ENCODE data around the gene MRNIP. TPM values are rescaled to one million over a fixed set of nuclear protein-coding genes. Genes with fewer than 3 reads are reported as not detected.

Gene MRNIP, protein sequence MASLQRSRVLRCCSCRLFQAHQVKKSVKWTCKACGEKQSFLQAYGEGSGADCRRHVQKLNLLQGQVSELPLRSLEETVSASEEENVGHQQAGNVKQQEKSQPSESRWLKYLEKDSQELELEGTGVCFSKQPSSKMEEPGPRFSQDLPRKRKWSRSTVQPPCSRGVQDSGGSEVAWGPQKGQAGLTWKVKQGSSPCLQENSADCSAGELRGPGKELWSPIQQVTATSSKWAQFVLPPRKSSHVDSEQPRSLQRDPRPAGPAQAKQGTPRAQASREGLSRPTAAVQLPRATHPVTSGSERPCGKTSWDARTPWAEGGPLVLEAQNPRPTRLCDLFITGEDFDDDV
- 10 to 100 TPM; 19.7 to 40.2 (median 25.4) TPM for total RNA-seq
- 49.1 TPM for total RNA-seq (2013)

DNA sequence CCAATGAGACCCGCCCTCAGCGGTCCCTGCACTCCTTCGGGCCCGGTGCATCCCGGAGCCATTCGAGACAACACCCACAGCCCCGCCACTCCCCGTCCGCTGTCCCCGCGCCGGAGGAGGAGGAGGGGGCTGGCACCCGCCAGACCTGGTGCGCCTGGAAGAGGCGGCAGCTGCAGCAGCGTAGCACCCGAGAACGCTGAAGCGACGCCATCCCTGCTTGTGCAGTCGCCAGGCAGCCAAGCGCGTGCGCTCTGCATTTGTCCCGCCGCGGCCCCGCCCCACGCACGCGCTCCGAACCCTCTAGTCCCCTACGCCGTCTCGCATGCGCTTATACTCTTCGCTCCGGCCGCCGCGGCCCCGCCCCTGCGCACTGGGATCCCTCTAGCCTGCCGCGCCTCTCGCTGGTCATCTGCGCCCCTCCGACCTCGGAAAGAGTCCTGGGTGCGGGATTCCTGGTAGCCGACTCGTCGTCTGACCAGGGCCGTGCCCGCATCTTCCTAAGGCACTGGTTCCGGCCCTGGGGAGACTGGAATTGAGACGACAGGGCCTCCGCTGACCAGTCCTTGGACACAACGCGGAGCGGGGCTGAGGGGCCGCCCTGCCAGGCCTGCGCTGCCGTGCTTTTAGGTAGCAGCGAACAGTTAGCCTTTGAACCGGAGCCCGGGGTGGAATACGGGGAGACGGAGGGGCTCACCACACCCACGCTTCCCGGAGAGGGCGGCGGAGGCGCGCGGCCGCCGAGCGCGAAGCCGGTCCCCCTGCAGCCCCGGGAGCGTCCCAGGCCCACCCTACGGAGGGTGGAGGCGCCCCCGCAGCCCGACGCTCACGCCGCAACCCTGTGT lies at the start of gene MRNIP:
Gene MRNIP (minus strand): TSS at position 232 of the 842 bp plus-strand sequence. CDS start 21 bp downstream, at position 211.
- H3K27me3 Mint-ChIP-seq (ENCODE audit: low read depth in 2 of 2), result no peaks in the 10 kb centered on the region
- H3K36me3 Mint-ChIP-seq, result no peaks in the 10 kb centered on the region
- peaks cover 7% of the 10 kb centered on the region for H3K36me3 ChIP-seq (ENCODE audit: control insufficient read depth, insufficient read depth, low read length)
- H3K4me3 ChIP-seq (ENCODE audit: low read length), result peak within 1 kb of the TSS; percentile 98
- DNase-seq (peak; percentile 82 to 94), ATAC-seq (peak; percentile 96 to 98 (median 97))
- TF ChIP-seq, protein P1, sequence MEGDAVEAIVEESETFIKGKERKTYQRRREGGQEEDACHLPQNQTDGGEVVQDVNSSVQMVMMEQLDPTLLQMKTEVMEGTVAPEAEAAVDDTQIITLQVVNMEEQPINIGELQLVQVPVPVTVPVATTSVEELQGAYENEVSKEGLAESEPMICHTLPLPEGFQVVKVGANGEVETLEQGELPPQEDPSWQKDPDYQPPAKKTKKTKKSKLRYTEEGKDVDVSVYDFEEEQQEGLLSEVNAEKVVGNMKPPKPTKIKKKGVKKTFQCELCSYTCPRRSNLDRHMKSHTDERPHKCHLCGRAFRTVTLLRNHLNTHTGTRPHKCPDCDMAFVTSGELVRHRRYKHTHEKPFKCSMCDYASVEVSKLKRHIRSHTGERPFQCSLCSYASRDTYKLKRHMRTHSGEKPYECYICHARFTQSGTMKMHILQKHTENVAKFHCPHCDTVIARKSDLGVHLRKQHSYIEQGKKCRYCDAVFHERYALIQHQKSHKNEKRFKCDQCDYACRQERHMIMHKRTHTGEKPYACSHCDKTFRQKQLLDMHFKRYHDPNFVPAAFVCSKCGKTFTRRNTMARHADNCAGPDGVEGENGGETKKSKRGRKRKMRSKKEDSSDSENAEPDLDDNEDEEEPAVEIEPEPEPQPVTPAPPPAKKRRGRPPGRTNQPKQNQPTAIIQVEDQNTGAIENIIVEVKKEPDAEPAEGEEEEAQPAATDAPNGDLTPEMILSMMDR (IDR thresholded peaks at IDR 0.05), result no peak
- peaks cover 8 to 15% of the 10 kb centered on the region in 2 donors for H3K4me1 Mint-ChIP-seq
- WGBS (ENCODE audit: insufficient coverage), result under 1% methylated on average over 84 of the region's 90 CpGs
- no peaks in the 10 kb centered on the region for H3K27me3 ChIP-seq (ENCODE audit: control insufficient read depth, insufficient read depth, low read length)
- H3K4me1 ChIP-seq (ENCODE audit: control insufficient read depth, insufficient read depth, low read length), result peaks cover 13% of the 10 kb centered on the region
- intact Hi-C loops (cut with micrococcal nuclease), result loop anchor here (2.0 kb wide), 2 partner anchors 22 to 56 kb away; no protein-coding TSS in a partner anchor
- peak within 1 kb of the TSS; percentile 95 for H3K4me3 Mint-ChIP-seq
- H3K27ac Mint-ChIP-seq, result peak within 1 kb of the TSS; percentile 78 to 91
- peak within 1 kb of the TSS; percentile 52 for H3K27ac ChIP-seq (ENCODE audit: low read length)
- no peaks in the 10 kb centered on the region for H3K9me3 Mint-ChIP-seq
- no peaks in the 10 kb centered on the region for H3K9me3 ChIP-seq (ENCODE audit: control insufficient read depth, insufficient read depth, low read length)

DNA sequence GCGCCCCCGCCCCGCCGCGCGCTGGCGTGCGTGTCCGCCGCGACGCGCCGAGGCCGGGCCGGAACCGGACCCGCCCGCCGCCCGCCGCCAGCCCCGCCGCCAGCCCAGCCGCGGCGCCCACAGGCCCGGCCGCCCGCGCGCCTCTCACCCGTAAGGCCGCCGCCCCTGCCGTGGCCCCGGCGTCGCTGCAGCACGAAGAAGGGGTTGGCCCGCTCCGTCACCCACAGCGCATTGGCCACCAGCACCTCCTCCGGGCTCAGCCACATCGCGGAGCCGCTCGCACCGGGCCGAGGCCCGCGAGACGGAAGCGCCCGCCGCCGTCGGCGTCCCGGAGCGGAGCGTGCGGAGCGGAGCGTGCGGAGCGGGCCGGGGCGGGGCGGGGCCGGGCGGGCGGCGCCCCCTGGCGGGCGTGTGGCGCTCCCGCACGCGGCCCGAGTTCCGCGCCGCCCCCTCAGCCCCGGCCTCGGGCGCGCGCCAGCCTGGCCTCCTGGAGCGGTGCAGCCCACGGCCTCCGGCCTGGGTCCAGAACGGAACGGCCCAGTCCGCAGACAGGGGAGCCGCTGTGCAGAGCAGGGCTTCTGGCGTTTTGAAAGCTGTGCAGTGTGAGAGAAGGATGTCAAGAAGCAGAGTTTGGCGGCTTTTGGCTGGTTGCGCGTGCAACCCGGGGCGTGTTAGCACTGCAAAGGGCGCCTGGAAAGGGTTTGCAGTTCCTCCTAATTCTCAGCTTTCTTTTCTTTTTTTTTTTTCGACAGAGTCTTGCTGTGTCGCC lies 49.1 kb upstream of the MRNIP start, which contains the start of gene TBC1D9B:
Gene TBC1D9B (minus strand): TSS at position 342 of the 769 bp plus-strand sequence. CDS start 76 bp downstream, at position 266.
- intact Hi-C loops (cut with micrococcal nuclease), result loop anchor here (2.0 kb wide), 2 partner anchors 105 to 145 kb away; no protein-coding TSS in a partner anchor

DNA sequence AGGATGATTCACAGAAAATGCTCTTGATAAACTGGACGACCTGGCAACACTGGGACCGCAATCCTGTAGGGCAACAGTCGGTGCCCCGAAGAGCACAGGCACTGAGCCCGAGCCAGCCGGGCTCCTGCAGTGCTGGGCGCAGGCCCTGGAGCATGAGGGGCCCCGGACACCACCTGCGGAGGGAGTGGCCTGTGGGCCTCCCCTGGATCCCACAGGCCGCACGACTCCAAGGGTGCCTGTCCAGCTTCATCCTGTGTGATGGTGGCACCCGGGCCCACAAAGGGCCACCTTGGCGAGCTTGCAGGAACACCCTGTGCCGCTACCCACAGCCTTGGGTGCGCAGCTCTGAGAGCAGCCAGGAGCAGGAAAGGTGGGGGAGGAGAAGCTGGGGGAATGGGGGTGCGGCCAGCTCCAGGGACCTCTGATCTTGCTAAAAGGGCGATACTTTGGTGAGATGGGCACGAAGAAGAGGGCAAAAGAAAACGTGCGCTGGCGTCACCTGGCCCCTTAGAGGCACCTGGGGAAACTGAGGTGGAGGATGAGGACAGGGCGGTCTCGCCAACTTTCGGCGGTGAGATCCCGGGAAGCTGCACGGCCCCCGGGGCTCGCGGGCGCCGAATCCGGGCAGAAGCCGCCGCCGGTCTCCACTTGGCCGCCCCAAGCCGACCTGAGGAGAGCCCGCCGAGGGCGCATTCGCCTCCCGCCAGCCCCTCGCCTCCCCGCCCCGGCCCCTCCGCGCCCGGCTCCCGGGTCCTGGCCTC lies 48.4 kb upstream of the MRNIP start:
- Histone ChIP-seq H3K4me3 (ENCODE audit: low read length) (peak overlapping the region; percentile 55), H3K9me3 (ENCODE audit: control insufficient read depth, insufficient read depth, low read length) (no peaks in the 10 kb centered on the region), H3K4me1 (ENCODE audit: control insufficient read depth, insufficient read depth, low read length) (peaks cover 23% of the 10 kb centered on the region), H3K36me3 (ENCODE audit: control insufficient read depth, insufficient read depth, low read length) (peaks cover 14% of the 10 kb centered on the region), H3K27ac (ENCODE audit: low read length) (no peak overlapping the region), H3K27me3 (ENCODE audit: control insufficient read depth, insufficient read depth, low read length) (no peaks in the 10 kb centered on the region)
- no peaks in the 10 kb centered on the region for H3K36me3 Mint-ChIP-seq
- peaks cover 10 to 27% of the 10 kb centered on the region in 2 donors for H3K4me1 Mint-ChIP-seq
- no peaks in the 10 kb centered on the region for H3K9me3 Mint-ChIP-seq
- peak overlapping the region; percentile 68 to 78 for H3K27ac Mint-ChIP-seq
- 18% methylated on average over 50 of the region's 50 CpGs for WGBS (ENCODE audit: insufficient coverage)
- no peaks in the 10 kb centered on the region for H3K27me3 Mint-ChIP-seq (ENCODE audit: low read depth in 2 of 2)
- ATAC-seq (peak; percentile 22 to 40 (median 30)), DNase-seq (peak; percentile 21 to 54)
- peak overlapping the region; percentile 86 for H3K4me3 Mint-ChIP-seq
- TF ChIP-seq, protein P1 (IDR thresholded peaks at IDR 0.05), result no peak
- intact Hi-C loops (cut with micrococcal nuclease), result loop anchor here (2.0 kb wide), 1 partner anchor 104 kb away; no protein-coding TSS in a partner anchor

More for the DNA sequence above, 49.1 kb upstream of the MRNIP start, which contains the start of gene TBC1D9B:
- under 1% methylated on average over 105 of the region's 105 CpGs for WGBS (ENCODE audit: insufficient coverage)
- H3K27me3 Mint-ChIP-seq (ENCODE audit: low read depth in 2 of 2), result no peaks in the 10 kb centered on the region
- H3K27ac ChIP-seq (ENCODE audit: low read length), result no peak within 1 kb of the TSS
- H3K4me1 ChIP-seq (ENCODE audit: control insufficient read depth, insufficient read depth, low read length), result peaks cover 23% of the 10 kb centered on the region
- peak; percentile 90 to 96 (median 92) for ATAC-seq
- TF ChIP-seq, protein P1 (IDR thresholded peaks at IDR 0.05), result peak; percentile 11
- no peaks in the 10 kb centered on the region for H3K9me3 ChIP-seq (ENCODE audit: control insufficient read depth, insufficient read depth, low read length)
- peak within 1 kb of the TSS; percentile 68 to 78 for H3K27ac Mint-ChIP-seq
- peaks cover 11% of the 10 kb centered on the region for H3K36me3 ChIP-seq (ENCODE audit: control insufficient read depth, insufficient read depth, low read length)
- peaks cover 10 to 27% of the 10 kb centered on the region in 2 donors for H3K4me1 Mint-ChIP-seq
- H3K4me3 Mint-ChIP-seq, result peak within 1 kb of the TSS; percentile 88
- H3K27me3 ChIP-seq (ENCODE audit: control insufficient read depth, insufficient read depth, low read length), result no peaks in the 10 kb centered on the region
- H3K9me3 Mint-ChIP-seq, result no peaks in the 10 kb centered on the region
- H3K36me3 Mint-ChIP-seq, result no peaks in the 10 kb centered on the region
- peak within 1 kb of the TSS; percentile 55 for H3K4me3 ChIP-seq (ENCODE audit: low read length)
- peak; percentile 68 to 91 for DNase-seq
